Fibroblast of pulmonary artery (primary cell): ENCODE results near the gene FAP.

Experiments used
- DNase-seq: peaks from one replicate; pipeline ENCODE4 v3.0.0-alpha.2; 2010; ENCODE audit warnings: low read depth
- H3K4me3 ChIP-seq: replicated peaks from 2 replicates; pipeline ENCODE4 v1.5.1; 2011; ENCODE audit warnings: low read depth, mild to moderate bottlenecking, control low read depth, low read length, moderate library complexity
- TF ChIP-seq, protein P1 (sequence below): IDR thresholded peaks from 2 replicates; pipeline ENCODE4 v1.5.1; 2011; ENCODE audit warnings: mild to moderate bottlenecking, control low read depth, low read length, inconsistent platforms; ENCODE audit errors: missing control alignments

The FAP gene, protein sequence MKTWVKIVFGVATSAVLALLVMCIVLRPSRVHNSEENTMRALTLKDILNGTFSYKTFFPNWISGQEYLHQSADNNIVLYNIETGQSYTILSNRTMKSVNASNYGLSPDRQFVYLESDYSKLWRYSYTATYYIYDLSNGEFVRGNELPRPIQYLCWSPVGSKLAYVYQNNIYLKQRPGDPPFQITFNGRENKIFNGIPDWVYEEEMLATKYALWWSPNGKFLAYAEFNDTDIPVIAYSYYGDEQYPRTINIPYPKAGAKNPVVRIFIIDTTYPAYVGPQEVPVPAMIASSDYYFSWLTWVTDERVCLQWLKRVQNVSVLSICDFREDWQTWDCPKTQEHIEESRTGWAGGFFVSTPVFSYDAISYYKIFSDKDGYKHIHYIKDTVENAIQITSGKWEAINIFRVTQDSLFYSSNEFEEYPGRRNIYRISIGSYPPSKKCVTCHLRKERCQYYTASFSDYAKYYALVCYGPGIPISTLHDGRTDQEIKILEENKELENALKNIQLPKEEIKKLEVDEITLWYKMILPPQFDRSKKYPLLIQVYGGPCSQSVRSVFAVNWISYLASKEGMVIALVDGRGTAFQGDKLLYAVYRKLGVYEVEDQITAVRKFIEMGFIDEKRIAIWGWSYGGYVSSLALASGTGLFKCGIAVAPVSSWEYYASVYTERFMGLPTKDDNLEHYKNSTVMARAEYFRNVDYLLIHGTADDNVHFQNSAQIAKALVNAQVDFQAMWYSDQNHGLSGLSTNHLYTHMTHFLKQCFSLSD

DNA sequence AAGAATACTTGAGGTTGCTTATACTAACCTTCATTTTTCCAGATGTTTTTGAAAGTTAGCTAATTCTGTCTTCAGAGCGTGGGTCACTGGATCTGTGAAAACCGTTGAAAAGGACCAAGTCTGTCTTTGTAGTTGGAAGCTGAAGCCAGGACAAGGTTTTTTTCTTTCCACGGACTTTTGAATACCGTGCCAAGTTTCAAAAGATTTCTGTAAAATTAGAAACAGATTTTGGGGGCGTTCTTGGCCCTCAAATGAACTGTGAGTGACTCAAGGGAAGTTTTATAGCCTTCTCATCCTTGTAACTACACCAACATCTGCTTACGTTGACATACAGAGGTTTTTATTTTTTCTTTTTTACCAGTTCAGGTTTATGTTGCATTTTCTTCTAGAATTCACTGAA is at the start of gene FAP:
Gene FAP (minus strand): TSS at position 152 of the 400 bp plus-strand sequence. CDS start 118 bp downstream, at position 34.
- TF ChIP-seq, protein P1, sequence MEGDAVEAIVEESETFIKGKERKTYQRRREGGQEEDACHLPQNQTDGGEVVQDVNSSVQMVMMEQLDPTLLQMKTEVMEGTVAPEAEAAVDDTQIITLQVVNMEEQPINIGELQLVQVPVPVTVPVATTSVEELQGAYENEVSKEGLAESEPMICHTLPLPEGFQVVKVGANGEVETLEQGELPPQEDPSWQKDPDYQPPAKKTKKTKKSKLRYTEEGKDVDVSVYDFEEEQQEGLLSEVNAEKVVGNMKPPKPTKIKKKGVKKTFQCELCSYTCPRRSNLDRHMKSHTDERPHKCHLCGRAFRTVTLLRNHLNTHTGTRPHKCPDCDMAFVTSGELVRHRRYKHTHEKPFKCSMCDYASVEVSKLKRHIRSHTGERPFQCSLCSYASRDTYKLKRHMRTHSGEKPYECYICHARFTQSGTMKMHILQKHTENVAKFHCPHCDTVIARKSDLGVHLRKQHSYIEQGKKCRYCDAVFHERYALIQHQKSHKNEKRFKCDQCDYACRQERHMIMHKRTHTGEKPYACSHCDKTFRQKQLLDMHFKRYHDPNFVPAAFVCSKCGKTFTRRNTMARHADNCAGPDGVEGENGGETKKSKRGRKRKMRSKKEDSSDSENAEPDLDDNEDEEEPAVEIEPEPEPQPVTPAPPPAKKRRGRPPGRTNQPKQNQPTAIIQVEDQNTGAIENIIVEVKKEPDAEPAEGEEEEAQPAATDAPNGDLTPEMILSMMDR, result no peak
- H3K4me3 ChIP-seq, result peak within 1 kb of the TSS; percentile 67
- peak; percentile 90 for DNase-seq

DNA sequence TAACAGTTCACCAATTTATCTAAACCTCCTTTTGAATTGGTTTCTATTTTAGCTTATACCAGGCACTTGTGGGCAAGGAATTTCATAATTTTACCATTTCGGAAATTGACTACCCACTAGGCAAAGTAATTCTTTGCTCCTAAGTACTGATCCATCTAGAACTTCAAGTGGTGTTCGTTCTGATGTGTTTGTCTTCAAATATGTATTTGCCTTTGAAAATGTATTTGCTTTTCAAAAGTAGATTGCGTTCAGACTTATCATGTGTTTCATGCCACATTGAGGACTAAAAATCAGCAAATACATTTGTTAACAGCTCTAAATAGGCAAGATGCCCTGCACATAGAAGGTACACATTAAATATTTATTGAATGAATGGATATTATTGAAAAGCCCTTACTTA is 48.5 kb upstream of the FAP start:
- TF ChIP-seq, protein P1, result no peak
- H3K4me3 ChIP-seq, result no peak overlapping the region
- DNase-seq, result no peak

DNA sequence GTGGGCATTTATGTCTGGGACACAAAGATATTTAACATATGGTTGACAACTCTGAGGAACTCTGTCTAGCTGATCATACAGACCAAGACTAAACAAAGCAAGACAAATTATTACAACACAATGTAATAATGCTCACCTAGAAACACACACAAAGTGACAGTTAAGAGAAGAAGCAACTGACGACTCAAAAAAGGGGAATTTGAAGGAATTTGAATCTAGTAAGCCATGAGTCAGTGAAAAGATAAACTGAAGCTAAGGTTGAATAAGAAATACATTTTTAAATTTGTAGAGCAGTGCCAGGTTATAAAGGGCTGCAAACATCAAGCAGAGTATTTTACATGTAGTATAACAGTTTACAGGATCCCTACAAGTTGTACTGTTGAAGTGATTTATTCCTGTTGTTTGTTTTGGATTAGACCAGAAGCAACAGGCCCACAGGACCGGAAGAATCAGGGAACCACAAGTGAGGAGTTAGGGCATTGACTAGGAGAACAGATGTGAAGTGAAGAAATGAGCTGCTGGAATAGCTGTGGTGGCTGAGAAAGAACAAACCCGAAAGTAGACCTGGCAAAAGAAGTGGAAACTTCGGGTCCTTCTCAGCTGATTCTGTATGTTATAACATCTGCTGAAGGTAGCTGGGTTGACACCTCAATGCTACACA is 39.6 kb upstream of the FAP start:
- no peak overlapping the region for H3K4me3 ChIP-seq
- DNase-seq, result no peak
- TF ChIP-seq, protein P1, result no peak

DNA sequence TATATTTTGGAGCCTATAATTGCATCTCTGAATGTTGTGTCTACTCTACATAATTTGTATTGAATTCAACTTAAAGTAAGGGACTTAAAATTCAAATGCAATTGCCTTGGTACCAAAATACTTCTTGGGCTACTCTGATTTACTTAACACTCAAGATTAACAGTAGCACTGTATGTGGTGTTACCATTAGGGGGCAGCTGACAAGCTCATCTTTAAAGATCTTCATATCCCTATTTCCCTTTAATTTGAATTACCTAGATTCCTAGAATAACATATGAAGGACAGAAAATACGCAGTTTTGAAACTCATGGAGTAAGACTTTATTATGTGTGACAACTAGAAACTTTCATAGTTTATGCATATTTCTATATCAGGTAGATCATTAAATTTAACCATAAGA is 37.4 kb upstream of the FAP start:
- H3K4me3 ChIP-seq, result no peak overlapping the region
- no peak for DNase-seq
- TF ChIP-seq, protein P1, result no peak

DNA sequence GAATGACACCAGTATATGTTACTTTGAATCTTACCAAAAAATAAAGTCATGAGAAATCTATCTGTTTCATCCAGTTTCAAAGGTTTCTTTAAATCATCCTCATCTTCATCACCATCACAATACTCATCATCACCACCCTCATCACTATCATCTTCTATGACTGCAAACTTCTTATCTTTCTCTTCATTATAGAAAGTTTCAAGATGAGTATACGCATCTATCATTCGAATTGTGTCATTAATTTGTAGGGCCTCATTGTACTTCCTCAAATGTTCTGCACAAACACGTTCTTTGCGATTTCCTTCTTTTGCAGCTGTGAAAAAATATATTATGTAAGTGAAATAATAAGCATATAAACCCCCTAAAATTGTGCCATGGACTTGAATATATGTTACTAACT is 34.1 kb upstream of the FAP start:
- no peak for DNase-seq
- TF ChIP-seq, protein P1, result no peak
- H3K4me3 ChIP-seq, result no peak overlapping the region

DNA sequence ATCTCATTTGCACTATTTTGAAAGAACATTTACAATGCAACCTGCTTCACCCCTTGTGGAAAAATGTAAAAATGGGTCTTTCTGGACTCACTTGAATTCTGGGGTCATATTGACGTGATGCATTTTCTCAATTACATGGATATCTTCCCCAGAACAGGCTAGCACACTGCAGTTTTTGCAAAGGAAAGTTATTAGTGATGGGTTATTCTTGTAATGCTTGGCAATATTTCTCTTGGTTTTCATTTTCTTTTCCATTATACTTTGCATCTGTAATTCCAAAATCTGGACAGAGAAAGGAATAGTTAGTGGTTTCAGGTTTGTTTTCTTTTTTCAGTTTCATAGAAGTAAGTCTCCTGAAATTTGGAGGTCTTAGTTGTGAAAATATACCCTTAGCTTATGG is 24.8 kb upstream of the FAP start:
- no peak for DNase-seq
- TF ChIP-seq, protein P1, result no peak
- H3K4me3 ChIP-seq, result no peak overlapping the region
